Esophagus squamous epithelium (tissue), 4 donors: Measurements from ENCODE around the gene SOX1.

Source experiments
- POLR2A ChIP-seq, 4 donors: fragments of 450-650 bp; IDR thresholded peaks; one replicate each; pipeline ENCODE4 v1.6.1; 2017; ENCODE audit warnings: antibody characterized with exemption in 4 of 4, mild to moderate bottlenecking in 4 of 4, moderate library complexity in 3 of 4
- TF ChIP-seq, protein P1 (sequence below), 6 experiments: fragments of 450-650 bp in 4 of 6; fragments of 200-600 bp in 2 of 6; sonication (generic) in 2 of 6; IDR thresholded peaks; one replicate each; pipeline ENCODE4 v1.5.1; 2016 to 2019; ENCODE audit warnings: antibody characterized with exemption in 6 of 6, mild to moderate bottlenecking in 4 of 6, moderate library complexity in 4 of 6

GRCh38 chr13:112067871-112068539, 1.1 kb downstream of the SOX1 start:
- TF ChIP-seq POLR2A (IDR thresholded peaks at IDR 0.05), result no peak
- TF ChIP-seq, protein P1, sequence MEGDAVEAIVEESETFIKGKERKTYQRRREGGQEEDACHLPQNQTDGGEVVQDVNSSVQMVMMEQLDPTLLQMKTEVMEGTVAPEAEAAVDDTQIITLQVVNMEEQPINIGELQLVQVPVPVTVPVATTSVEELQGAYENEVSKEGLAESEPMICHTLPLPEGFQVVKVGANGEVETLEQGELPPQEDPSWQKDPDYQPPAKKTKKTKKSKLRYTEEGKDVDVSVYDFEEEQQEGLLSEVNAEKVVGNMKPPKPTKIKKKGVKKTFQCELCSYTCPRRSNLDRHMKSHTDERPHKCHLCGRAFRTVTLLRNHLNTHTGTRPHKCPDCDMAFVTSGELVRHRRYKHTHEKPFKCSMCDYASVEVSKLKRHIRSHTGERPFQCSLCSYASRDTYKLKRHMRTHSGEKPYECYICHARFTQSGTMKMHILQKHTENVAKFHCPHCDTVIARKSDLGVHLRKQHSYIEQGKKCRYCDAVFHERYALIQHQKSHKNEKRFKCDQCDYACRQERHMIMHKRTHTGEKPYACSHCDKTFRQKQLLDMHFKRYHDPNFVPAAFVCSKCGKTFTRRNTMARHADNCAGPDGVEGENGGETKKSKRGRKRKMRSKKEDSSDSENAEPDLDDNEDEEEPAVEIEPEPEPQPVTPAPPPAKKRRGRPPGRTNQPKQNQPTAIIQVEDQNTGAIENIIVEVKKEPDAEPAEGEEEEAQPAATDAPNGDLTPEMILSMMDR (IDR thresholded peaks at IDR 0.05), result no peak
